Amniotic stem cell (primary cell): ENCODE measurements around the gene CEP112.
"Not testable (repeated sequence)": the region's sequence is repeated elsewhere in the genome, so short reads cannot be mapped to it uniquely, and the experiment has no call there.

Source experiments
- DNase-seq: peaks from one replicate; lab custom pipeline; 2025; lab: John Stamatoyannopoulos, UW

CEP112 gene

GRCh38 chr17:66155055-66155454, 36.9 kb downstream of the CEP112 start:
- DNase-seq = not testable (repeated sequence)

- DNase-seq = no peak
These were observed 39.2 kb downstream of the CEP112 start for GRCh38 chr17:66152756-66153155.

GRCh38 chr17:66150708-66151107, 41.2 kb downstream of the CEP112 start:
- DNase-seq = no peak

GRCh38 chr17:66149562-66149961, 42.4 kb downstream of the CEP112 start:
- no peak for DNase-seq

GRCh38 chr17:66146394-66146793, 45.5 kb downstream of the CEP112 start:
- no peak for DNase-seq

- no peak for DNase-seq
These were observed 48.2 kb downstream of the CEP112 start for GRCh38 chr17:66143657-66144282.

- DNase-seq = no peak
These were observed 49.5 kb downstream of the CEP112 start for GRCh38 chr17:66142428-66142827.

- no peak for DNase-seq
These were observed 53.8 kb downstream of the CEP112 start for GRCh38 chr17:66138120-66138519.

GRCh38 chr17:66135896-66136295, 56.0 kb downstream of the CEP112 start:
- no peak for DNase-seq

GRCh38 chr17:66135219-66135618, 56.7 kb downstream of the CEP112 start:
- no peak for DNase-seq

- no peak for DNase-seq
These were observed 62.2 kb downstream of the CEP112 start for GRCh38 chr17:66129759-66130158.

- DNase-seq = no peak
These were observed 65.7 kb downstream of the CEP112 start for GRCh38 chr17:66126231-66126630.

GRCh38 chr17:66123163-66123562, 68.8 kb downstream of the CEP112 start:
- no peak for DNase-seq

GRCh38 chr17:66115246-66115645, 76.7 kb downstream of the CEP112 start:
- no peak for DNase-seq

GRCh38 chr17:66114609-66115008, 77.3 kb downstream of the CEP112 start:
- no peak for DNase-seq

GRCh38 chr17:66107731-66108130, 84.2 kb downstream of the CEP112 start:
- DNase-seq = no peak

GRCh38 chr17:66098040-66098439, 93.9 kb downstream of the CEP112 start:
- DNase-seq = peak; percentile 1

- DNase-seq = no peak
These were observed 97.2 kb downstream of the CEP112 start for GRCh38 chr17:66094727-66095126.

- DNase-seq = no peak
These were observed 100.4 kb downstream of the CEP112 start for GRCh38 chr17:66091445-66092080.

GRCh38 chr17:66089764-66090163, 102.2 kb downstream of the CEP112 start:
- no peak for DNase-seq

GRCh38 chr17:66088173-66088572, 103.8 kb downstream of the CEP112 start:
- DNase-seq = no peak

- DNase-seq = no peak
These were observed 104.9 kb downstream of the CEP112 start for GRCh38 chr17:66087073-66087472.

- DNase-seq = no peak
These were observed 106.7 kb downstream of the CEP112 start for GRCh38 chr17:66085221-66085620.

GRCh38 chr17:66080670-66081069, 111.3 kb downstream of the CEP112 start:
- DNase-seq = not testable (repeated sequence)
